Fibroblast of lung (primary cell): ENCODE results near the gene CLDN8. TPM values are rescaled to one million over a fixed set of nuclear protein-coding genes. Genes with fewer than 3 reads are reported as not detected.
A peak's percentile ranks its signal among the peaks of the same experiment; 100 is the strongest.

Experiments used
- DNase-seq, 2 donors: peaks; one replicate each; pipeline versions ENCODE4 v3.0.0 to v3.0.0-alpha.2; 2010; ENCODE audit warnings: low read depth in 2 of 2
- H2AFZ ChIP-seq: 2 replicates; pipeline ENCODE4 v1.5.1; 2012; ENCODE audit warnings: low read length, control low read depth, inconsistent platforms
- H3K27ac ChIP-seq: 2 replicates; pipeline ENCODE4 v1.5.1; 2011; ENCODE audit warnings: low read length, control low read depth; ENCODE audit not compliant: insufficient read depth
- H3K27me3 ChIP-seq: 2 replicates; pipeline ENCODE4 v1.5.1; 2011; ENCODE audit warnings: mild to moderate bottlenecking, low read length; ENCODE audit not compliant: control insufficient read depth, insufficient read depth
- H3K36me3 ChIP-seq: 2 replicates; pipeline ENCODE4 v1.5.1; 2011; ENCODE audit warnings: low read length; ENCODE audit not compliant: control insufficient read depth, insufficient read depth
- H3K4me1 ChIP-seq: 2 replicates; pipeline ENCODE4 v1.5.1; 2011; ENCODE audit warnings: low read length; ENCODE audit not compliant: control insufficient read depth, insufficient read depth; ENCODE audit errors: extremely low read depth
- H3K4me2 ChIP-seq: 2 replicates; pipeline ENCODE4 v1.5.1; 2011; ENCODE audit warnings: low read length, control low read depth; ENCODE audit not compliant: insufficient read depth; ENCODE audit errors: extremely low read depth
- H3K4me3 ChIP-seq, 4 experiments: fragments of 200-600 bp in 1 of 4; sonication (generic) in 1 of 4; replicated peaks in 1 of 4; 2 replicates each; pipeline ENCODE4 v1.5.1; 2011 to 2016; ENCODE audit warnings: low read length in 4 of 4, low read depth in 3 of 4, mild to moderate bottlenecking in 3 of 4, control low read depth in 2 of 4, inconsistent platforms in 1 of 4, mixed read lengths in 1 of 4; ENCODE audit not compliant: insufficient read depth in 1 of 4; ENCODE audit errors: control extremely low read depth in 1 of 4
- H3K79me2 ChIP-seq: 2 replicates; pipeline ENCODE4 v1.5.1; 2012; ENCODE audit warnings: mild to moderate bottlenecking, low read length, inconsistent platforms; ENCODE audit not compliant: control insufficient read depth, insufficient read depth
- H3K9ac ChIP-seq: 2 replicates; pipeline ENCODE4 v1.5.1; 2011; ENCODE audit warnings: mild to moderate bottlenecking, low read length, control low read depth; ENCODE audit not compliant: insufficient read depth
- H3K9me3 ChIP-seq: 2 replicates; pipeline ENCODE4 v1.5.1; 2012; ENCODE audit warnings: low read depth, low read length; ENCODE audit not compliant: control insufficient read depth, insufficient read depth
- H4K20me1 ChIP-seq: 2 replicates; pipeline ENCODE4 v1.5.1; 2011; ENCODE audit warnings: low read length; ENCODE audit not compliant: control insufficient read depth, insufficient read depth; ENCODE audit errors: extremely low read depth
- EZH2 ChIP-seq: IDR thresholded peaks from 2 replicates; pipeline ENCODE4 v1.5.1; 2012; ENCODE audit warnings: low read length, control low read depth, mild to moderate bottlenecking; ENCODE audit errors: missing control alignments
- polyA plus RNA-seq, 2 donors: library from polyadenylated mRNA; depleted of rRNA in 1 of 2; stranded (reverse) in 1 of 2; unstranded in 1 of 2; fragments of >200 nt; gene quantifications; 2 replicates each; pipeline ENCODE4 v1.2.1, GENCODE V29; 2011 to 2012; ENCODE audit warnings: missing spikeins in 1 of 2
- total RNA-seq: library from RNA; depleted of rRNA; stranded (reverse); fragments of >200 nt; gene quantifications from 2 replicates; pipeline ENCODE4 v1.2.1, GENCODE V29; 2014
- TF ChIP-seq, protein P1 (sequence below), 2 donors: IDR thresholded peaks in 1 of 2; conservative IDR thresholded peaks in 1 of 2; 1 replicate in 1 of 2; 2 replicates in 1 of 2; pipeline ENCODE4 v1.5.1; 2011 to 2012; ENCODE audit warnings: low read length in 2 of 2, control low read depth in 1 of 2, inconsistent platforms in 1 of 2, low read depth in 1 of 2, mild to moderate bottlenecking in 1 of 2

CLDN8 gene
- total and polyA plus RNA-seq, 2 donors (not counting 1 experiment from before 2014, with no cell fraction given): not detected

GRCh38 chr21:30207252-30207579 is 8.7 kb downstream of the CLDN8 start:
- no peak overlapping the region for H3K4me2 ChIP-seq
- H2AFZ ChIP-seq: no peak overlapping the region

GRCh38 chr21:30206551-30207251 is 9.2 kb downstream of the CLDN8 start:
- no peak overlapping the region for H3K4me3 ChIP-seq
- no peaks in the 10 kb centered on the region for H3K79me2 ChIP-seq
- TF ChIP-seq, protein P1, sequence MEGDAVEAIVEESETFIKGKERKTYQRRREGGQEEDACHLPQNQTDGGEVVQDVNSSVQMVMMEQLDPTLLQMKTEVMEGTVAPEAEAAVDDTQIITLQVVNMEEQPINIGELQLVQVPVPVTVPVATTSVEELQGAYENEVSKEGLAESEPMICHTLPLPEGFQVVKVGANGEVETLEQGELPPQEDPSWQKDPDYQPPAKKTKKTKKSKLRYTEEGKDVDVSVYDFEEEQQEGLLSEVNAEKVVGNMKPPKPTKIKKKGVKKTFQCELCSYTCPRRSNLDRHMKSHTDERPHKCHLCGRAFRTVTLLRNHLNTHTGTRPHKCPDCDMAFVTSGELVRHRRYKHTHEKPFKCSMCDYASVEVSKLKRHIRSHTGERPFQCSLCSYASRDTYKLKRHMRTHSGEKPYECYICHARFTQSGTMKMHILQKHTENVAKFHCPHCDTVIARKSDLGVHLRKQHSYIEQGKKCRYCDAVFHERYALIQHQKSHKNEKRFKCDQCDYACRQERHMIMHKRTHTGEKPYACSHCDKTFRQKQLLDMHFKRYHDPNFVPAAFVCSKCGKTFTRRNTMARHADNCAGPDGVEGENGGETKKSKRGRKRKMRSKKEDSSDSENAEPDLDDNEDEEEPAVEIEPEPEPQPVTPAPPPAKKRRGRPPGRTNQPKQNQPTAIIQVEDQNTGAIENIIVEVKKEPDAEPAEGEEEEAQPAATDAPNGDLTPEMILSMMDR (conservative IDR thresholded peaks at IDR 0.05 in 1 of 2, IDR thresholded peaks at IDR 0.05 in 1 of 2; ENCODE audit: low read depth in 1 of 2, low read length in 2 of 2): no peak
- TF ChIP-seq EZH2: no peak
- no peaks in the 10 kb centered on the region for H3K4me1 ChIP-seq
- H4K20me1 ChIP-seq: no peaks in the 10 kb centered on the region
- peak; percentile 3 to 10 for DNase-seq
- no peak overlapping the region for H3K9ac ChIP-seq
- peak overlapping the region; percentile 30 for H2AFZ ChIP-seq
- peak overlapping the region; percentile 14 for H3K27ac ChIP-seq
- no peak overlapping the region for H3K4me2 ChIP-seq
- no peaks in the 10 kb centered on the region for H3K27me3 ChIP-seq
- H3K36me3 ChIP-seq: no peaks in the 10 kb centered on the region
- no peaks in the 10 kb centered on the region for H3K9me3 ChIP-seq

More at GRCh38 chr21:30207252-30207579, 8.7 kb downstream of the CLDN8 start:
- H3K27ac ChIP-seq: no peak overlapping the region
- no peaks in the 10 kb centered on the region for H3K4me1 ChIP-seq
- H3K36me3 ChIP-seq: no peaks in the 10 kb centered on the region
- no peaks in the 10 kb centered on the region for H3K79me2 ChIP-seq
- no peak for DNase-seq
- H3K4me3 ChIP-seq: no peak overlapping the region
- H4K20me1 ChIP-seq: no peaks in the 10 kb centered on the region
- H3K9me3 ChIP-seq: no peaks in the 10 kb centered on the region
- TF ChIP-seq, protein P1 (conservative IDR thresholded peaks at IDR 0.05 in 1 of 2, IDR thresholded peaks at IDR 0.05 in 1 of 2; ENCODE audit: low read depth in 1 of 2, low read length in 2 of 2): no peak
- no peak for TF ChIP-seq EZH2
- no peak overlapping the region for H3K9ac ChIP-seq
- H3K27me3 ChIP-seq: no peaks in the 10 kb centered on the region

GRCh38 chr21:30200000-30200399 is 15.9 kb downstream of the CLDN8 start:
- H3K4me3 ChIP-seq: no peak overlapping the region
- no peaks in the 10 kb centered on the region for H3K27me3 ChIP-seq
- no peak for DNase-seq
- no peak overlapping the region for H3K27ac ChIP-seq
- H4K20me1 ChIP-seq: no peaks in the 10 kb centered on the region
- no peaks in the 10 kb centered on the region for H3K36me3 ChIP-seq
- no peaks in the 10 kb centered on the region for H3K4me1 ChIP-seq
- no peak overlapping the region for H3K4me2 ChIP-seq
- no peak overlapping the region for H3K9ac ChIP-seq
- TF ChIP-seq EZH2: no peak
- TF ChIP-seq, protein P1 (conservative IDR thresholded peaks at IDR 0.05 in 1 of 2, IDR thresholded peaks at IDR 0.05 in 1 of 2; ENCODE audit: low read depth in 1 of 2, low read length in 2 of 2): no peak
- no peaks in the 10 kb centered on the region for H3K9me3 ChIP-seq
- no peaks in the 10 kb centered on the region for H3K79me2 ChIP-seq
- H2AFZ ChIP-seq: no peak overlapping the region
